NB4 (cell line): ENCODE results near the gene ITGA1.

ENCODE experiments used
- DNase-seq: peaks from one replicate; pipeline ENCODE4 v3.0.0; 2010; ENCODE audit warnings: low read depth
- H3K4me3 ChIP-seq: one replicate; pipeline ENCODE4 v1.5.1; 2011; ENCODE audit warnings: mild to moderate bottlenecking, low read depth, low read length, moderate library complexity
- MYC ChIP-seq: IDR thresholded peaks from 2 replicates; pipeline ENCODE4 v1.6.1; 2011; ENCODE audit warnings: low read depth, low read length
- POLR2A ChIP-seq: IDR thresholded peaks from 2 replicates; pipeline ENCODE4 v1.6.1; 2011; ENCODE audit warnings: mild to moderate bottlenecking; ENCODE audit not compliant: insufficient read length; ENCODE audit errors: extremely low read depth
- TF ChIP-seq, protein P1 (sequence below): IDR thresholded peaks from 2 replicates; pipeline ENCODE4 v1.6.1; 2011; ENCODE audit warnings: low read depth, low read length
- TF ChIP-seq, protein P2 (sequence below): IDR thresholded peaks from one replicate; pipeline ENCODE4 v1.5.1; 2012; ENCODE audit warnings: low read depth, low read length

The ITGA1 gene

DNA sequence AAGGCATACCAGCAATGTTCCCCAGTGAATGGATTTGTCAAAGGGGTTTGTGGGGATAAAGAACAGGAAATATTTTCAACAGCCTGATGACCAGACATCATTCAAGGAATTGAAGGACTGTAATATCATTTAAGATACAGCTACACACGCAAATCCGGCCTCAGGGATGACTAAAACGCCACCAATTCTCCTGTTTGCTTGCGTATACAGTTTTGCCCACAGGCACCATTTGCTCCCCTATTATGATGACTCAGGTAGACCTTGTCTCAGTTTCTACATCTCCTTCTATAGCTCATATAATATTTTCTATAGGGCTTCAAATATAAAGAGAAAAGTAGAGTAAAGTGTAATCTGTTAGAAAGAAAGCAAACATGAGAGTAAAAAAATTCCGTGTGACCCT, 29.7 kb upstream of the ITGA1 start:
- TF ChIP-seq, protein P1, sequence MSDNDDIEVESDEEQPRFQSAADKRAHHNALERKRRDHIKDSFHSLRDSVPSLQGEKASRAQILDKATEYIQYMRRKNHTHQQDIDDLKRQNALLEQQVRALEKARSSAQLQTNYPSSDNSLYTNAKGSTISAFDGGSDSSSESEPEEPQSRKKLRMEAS = no peak
- TF ChIP-seq, protein P2, sequence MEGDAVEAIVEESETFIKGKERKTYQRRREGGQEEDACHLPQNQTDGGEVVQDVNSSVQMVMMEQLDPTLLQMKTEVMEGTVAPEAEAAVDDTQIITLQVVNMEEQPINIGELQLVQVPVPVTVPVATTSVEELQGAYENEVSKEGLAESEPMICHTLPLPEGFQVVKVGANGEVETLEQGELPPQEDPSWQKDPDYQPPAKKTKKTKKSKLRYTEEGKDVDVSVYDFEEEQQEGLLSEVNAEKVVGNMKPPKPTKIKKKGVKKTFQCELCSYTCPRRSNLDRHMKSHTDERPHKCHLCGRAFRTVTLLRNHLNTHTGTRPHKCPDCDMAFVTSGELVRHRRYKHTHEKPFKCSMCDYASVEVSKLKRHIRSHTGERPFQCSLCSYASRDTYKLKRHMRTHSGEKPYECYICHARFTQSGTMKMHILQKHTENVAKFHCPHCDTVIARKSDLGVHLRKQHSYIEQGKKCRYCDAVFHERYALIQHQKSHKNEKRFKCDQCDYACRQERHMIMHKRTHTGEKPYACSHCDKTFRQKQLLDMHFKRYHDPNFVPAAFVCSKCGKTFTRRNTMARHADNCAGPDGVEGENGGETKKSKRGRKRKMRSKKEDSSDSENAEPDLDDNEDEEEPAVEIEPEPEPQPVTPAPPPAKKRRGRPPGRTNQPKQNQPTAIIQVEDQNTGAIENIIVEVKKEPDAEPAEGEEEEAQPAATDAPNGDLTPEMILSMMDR = no peak
- TF ChIP-seq POLR2A (no peak), MYC (no peak)
- H3K4me3 ChIP-seq = no peak overlapping the region
- no peak for DNase-seq

- no peak overlapping the region for H3K4me3 ChIP-seq
- DNase-seq = no peak
- TF ChIP-seq, protein P2 = no peak
- no peak for TF ChIP-seq POLR2A
- TF ChIP-seq MYC = no peak
Observed at GRCh38 chr5:52759331-52759730, 28.4 kb upstream of the ITGA1 start.

DNA sequence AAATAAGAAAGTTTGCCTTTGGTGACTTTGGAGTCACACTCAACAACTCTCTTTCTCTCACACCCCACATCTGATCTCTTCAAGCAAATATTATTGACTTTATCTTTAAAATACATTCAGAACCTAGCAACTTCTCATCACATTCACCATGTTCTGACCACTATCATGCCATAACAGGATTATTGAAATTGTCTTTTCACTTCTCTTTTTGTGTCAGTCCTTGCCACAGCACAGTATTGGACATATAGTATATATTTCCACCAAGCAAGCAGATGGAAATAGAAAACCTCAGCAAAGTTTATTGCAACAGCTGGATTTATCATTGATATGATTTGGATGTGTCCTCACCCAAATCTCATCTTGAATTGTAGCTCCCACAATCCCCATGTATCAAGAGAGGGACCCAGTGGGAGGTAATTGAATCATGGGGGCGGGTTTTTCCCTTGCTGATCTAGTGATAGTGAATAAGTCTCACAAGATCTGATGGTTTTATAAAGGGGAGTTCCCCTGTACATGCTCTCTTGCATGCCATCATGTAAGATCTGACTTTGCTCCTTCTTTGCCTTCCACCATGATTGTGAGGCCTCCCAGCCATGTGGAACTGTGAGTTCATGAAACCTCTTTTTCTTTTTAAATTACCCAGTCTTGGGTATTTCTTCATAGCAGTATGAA, 26.9 kb upstream of the ITGA1 start:
- no peak for DNase-seq
- TF ChIP-seq, protein P2 = no peak
- TF ChIP-seq, protein P1 = no peak
- TF ChIP-seq MYC (no peak), POLR2A (no peak)
- no peak overlapping the region for H3K4me3 ChIP-seq

DNA sequence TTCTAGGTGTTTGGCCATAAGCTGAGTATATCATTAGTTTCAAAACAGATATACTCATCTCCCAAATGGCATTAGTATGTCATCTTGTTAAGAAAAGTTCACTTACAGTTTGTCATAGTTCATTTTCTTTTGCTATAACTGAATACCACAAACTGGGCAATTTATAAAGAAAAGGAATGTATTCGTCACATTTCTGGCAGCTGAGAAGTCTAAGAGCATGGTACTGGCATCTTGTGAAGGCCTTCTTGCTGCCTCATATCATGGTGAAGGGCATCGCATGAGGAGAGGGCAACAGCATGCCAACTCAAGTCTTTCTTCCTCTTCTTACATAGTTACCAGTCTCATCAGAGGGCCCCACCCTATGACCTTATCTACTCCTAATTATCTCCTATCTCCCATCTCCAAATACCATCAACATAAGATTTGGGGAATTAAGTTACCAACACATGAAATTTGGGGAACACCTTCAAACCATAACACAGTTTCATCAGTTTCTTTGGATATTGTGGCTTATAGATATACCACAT, 20.4 kb upstream of the ITGA1 start:
- no peak overlapping the region for H3K4me3 ChIP-seq
- DNase-seq = no peak
- TF ChIP-seq, protein P2 = no peak

GRCh38 chr5:52767766-52768480, 19.8 kb upstream of the ITGA1 start:
- no peak overlapping the region for H3K4me3 ChIP-seq
- DNase-seq = no peak
- TF ChIP-seq POLR2A (no peak), MYC (no peak)
- TF ChIP-seq, protein P2 = no peak
- TF ChIP-seq, protein P1 = no peak
